ENCODE results near the gene PROK1. TPM values are rescaled to one million over a fixed set of nuclear protein-coding genes. Genes with fewer than 3 reads are reported as not detected.

The PROK1 gene
- total and polyA plus RNA-seq, 2 of the 4 experiments (the other 2 are of a cell fraction) = not detected

GRCh38 chr1:110488867-110489266, 37.9 kb downstream of the PROK1 start:
- POLR2A ChIA-PET (ENCODE audit: unreplicated experiment) = no interaction called here
- dilution Hi-C loops (cut with HindIII; ENCODE audit: low sequenced_read_pairs, unreplicated experiment) = no loop called here
- no TSS peak for BruUV-seq (replicated peaks)

More at GRCh38 chr1:110488867-110489266, 37.9 kb downstream of the PROK1 start:
- H3K4me3 ChIP-seq (ENCODE audit: insufficient read depth, low read depth, low read length) = no peak overlapping the region
- H2AFZ ChIP-seq (replicated peaks; ENCODE audit: low read length, poor library complexity) = no peak overlapping the region
- H2BK5ac ChIP-seq (ENCODE audit: low read depth, low read length, poor library complexity, severe bottlenecking) = no peak overlapping the region
- intact Hi-C loops (cut with micrococcal nuclease) = no loop called here
- H2BK20ac ChIP-seq (ENCODE audit: low read depth, low read length) = no peak overlapping the region
- no peaks in the 10 kb centered on the region for H3K4me1 ChIP-seq (ENCODE audit: control insufficient read depth, insufficient read depth, low read length)
- no peak overlapping the region for H3K4ac ChIP-seq (ENCODE audit: low read depth, low read length)
- H3K79me1 ChIP-seq (ENCODE audit: low read depth in 1 of 2, low read length in 2 of 2) = no peaks in the 10 kb centered on the region
- no peaks in the 10 kb centered on the region for H3K9me3 ChIP-seq (ENCODE audit: control insufficient read depth, insufficient read depth, low read length)
- peaks cover 6% of the 10 kb centered on the region for H3K27me3 ChIP-seq (ENCODE audit: control insufficient read depth, insufficient read depth, low read length)
- CTCF ChIA-PET = no interaction called here
- no peaks in the 10 kb centered on the region for H3K9me1 ChIP-seq (ENCODE audit: insufficient read depth, low read length)
- WGBS, 2 experiments (ENCODE audit: extremely low coverage in 2 of 2, insufficient read length in 1 of 2) = no CpG with 5 or more reads among the region's 3 CpGs
- H2AK5ac ChIP-seq (ENCODE audit: low read depth, low read length) = no peak overlapping the region
- TF ChIP-seq MAZ (IDR thresholded peaks at IDR 0.05; ENCODE audit: borderline replicate concordance, low read depth, low read length) = no peak
- TF ChIP-seq CTCF (conservative IDR thresholded peaks at IDR 0.05; ENCODE audit: low read depth, low read length) = no peak
- in situ Hi-C loops (cut with MboI; ENCODE audit: low sequenced_read_pairs) = no loop called here
- no peak overlapping the region for H2BK15ac ChIP-seq (ENCODE audit: low read depth, low read length)
- H2BK120ac ChIP-seq (ENCODE audit: low read depth, low read length) = no peak overlapping the region
- H3K9ac ChIP-seq (ENCODE audit: low read depth, low read length) = no peak overlapping the region
- no peak overlapping the region for H3K56ac ChIP-seq (ENCODE audit: extremely low read depth, insufficient read depth, low read length)
- no peak overlapping the region for H4K8ac ChIP-seq (ENCODE audit: low read depth in 2 of 2, low read length in 2 of 2)
- H3K36me3 ChIP-seq (ENCODE audit: control insufficient read depth, insufficient read depth, low read length) = no peaks in the 10 kb centered on the region
- no peak overlapping the region for H3K18ac ChIP-seq (ENCODE audit: low read depth, low read length)
- no peak overlapping the region for H4K5ac ChIP-seq (ENCODE audit: low read depth, low read length)
- no peak for DNase-seq
- H3K14ac ChIP-seq (replicated peaks; ENCODE audit: low read depth, low read length) = no peak overlapping the region
- no peaks in the 10 kb centered on the region for H4K20me1 ChIP-seq (ENCODE audit: insufficient read depth, low read length)
- no peak overlapping the region for H3K27ac ChIP-seq (ENCODE audit: insufficient read depth, low read length)
- H3K23ac ChIP-seq (ENCODE audit: low read depth, low read length) = no peak overlapping the region
- no peak overlapping the region for H3K4me2 ChIP-seq (ENCODE audit: low read depth, low read length)
- no peak for ATAC-seq (ENCODE audit: low read depth)
- no peak overlapping the region for H4K91ac ChIP-seq (ENCODE audit: insufficient read depth, low read depth, low read length)
- no peak overlapping the region for H2AK9ac ChIP-seq (replicated peaks; ENCODE audit: low read depth, low read length, poor library complexity)
